Motor neuron (in vitro differentiated cells): Measurements from ENCODE around the gene INTS11. TPM values are rescaled to one million over a fixed set of nuclear protein-coding genes. Genes with fewer than 3 reads are reported as not detected.
A peak's percentile ranks its signal among the peaks of the same experiment; 100 is the strongest.

Experiments
- ATAC-seq, 8 experiments: fragments of 200-7000 bp; cut with Tn5 transposase; replicated peaks in 6 of 8; 2 replicates each; pipeline ENCODE4 v1.8.0; 2021; ENCODE audit warnings: mild to moderate bottlenecking in 8 of 8, moderate library complexity in 8 of 8
- H3K27ac ChIP-seq, 2 donors: fragments of 250-450 bp; sonication (Bioruptor Pico); 2 replicates each; pipeline ENCODE4 v1.9.0; 2021; ENCODE audit warnings: antibody characterized with exemption in 2 of 2, mild to moderate bottlenecking in 2 of 2, moderate library complexity in 1 of 2
- H3K4me1 ChIP-seq, 2 donors: fragments of 250-450 bp; sonication (Bioruptor Pico); replicated peaks in 1 of 2; 2 replicates each; pipeline ENCODE4 v1.6.1; 2021; ENCODE audit warnings: antibody characterized with exemption in 2 of 2, mild to moderate bottlenecking in 2 of 2, moderate library complexity in 1 of 2
- H3K4me3 ChIP-seq, 5 donors: fragments of 250-450 bp; sonication (Bioruptor Pico); 2 replicates each; pipeline ENCODE4 v1.9.0; 2021; ENCODE audit warnings: antibody characterized with exemption in 5 of 5, mild to moderate bottlenecking in 5 of 5, moderate library complexity in 4 of 5
- WGBS, 10 experiments: fragments of 450-650 bp; shearing (Covaris generic); methylation state at CpG; one replicate each; pipeline ENCODE4 v1.0.0; 2022; 5-methylcytosine and 5-hydroxymethylcytosine counted together
- in situ Hi-C, 9 experiments: fragments of 400-800 bp; cut with MboI; loops; one replicate each; pipeline ENCODE4 v1.15.0; 2021; ENCODE audit warnings: low sequenced_read_pairs in 9 of 9, low pct_unique_long_range_greater_than_20kb in 2 of 9; ENCODE audit not compliant: unreplicated experiment in 9 of 9
- total RNA-seq, 8 experiments: library from RNA; unstranded; fragments of 300-600 nt; gene quantifications; 2 replicates each; pipeline versions ENCODE4 v1.2.3 to v1.2.4, GENCODE V29; 2022

The INTS11 gene
- total RNA-seq, 8 experiments from 2014 or later: 67.5 to 142 (median 103) TPM

DNA sequence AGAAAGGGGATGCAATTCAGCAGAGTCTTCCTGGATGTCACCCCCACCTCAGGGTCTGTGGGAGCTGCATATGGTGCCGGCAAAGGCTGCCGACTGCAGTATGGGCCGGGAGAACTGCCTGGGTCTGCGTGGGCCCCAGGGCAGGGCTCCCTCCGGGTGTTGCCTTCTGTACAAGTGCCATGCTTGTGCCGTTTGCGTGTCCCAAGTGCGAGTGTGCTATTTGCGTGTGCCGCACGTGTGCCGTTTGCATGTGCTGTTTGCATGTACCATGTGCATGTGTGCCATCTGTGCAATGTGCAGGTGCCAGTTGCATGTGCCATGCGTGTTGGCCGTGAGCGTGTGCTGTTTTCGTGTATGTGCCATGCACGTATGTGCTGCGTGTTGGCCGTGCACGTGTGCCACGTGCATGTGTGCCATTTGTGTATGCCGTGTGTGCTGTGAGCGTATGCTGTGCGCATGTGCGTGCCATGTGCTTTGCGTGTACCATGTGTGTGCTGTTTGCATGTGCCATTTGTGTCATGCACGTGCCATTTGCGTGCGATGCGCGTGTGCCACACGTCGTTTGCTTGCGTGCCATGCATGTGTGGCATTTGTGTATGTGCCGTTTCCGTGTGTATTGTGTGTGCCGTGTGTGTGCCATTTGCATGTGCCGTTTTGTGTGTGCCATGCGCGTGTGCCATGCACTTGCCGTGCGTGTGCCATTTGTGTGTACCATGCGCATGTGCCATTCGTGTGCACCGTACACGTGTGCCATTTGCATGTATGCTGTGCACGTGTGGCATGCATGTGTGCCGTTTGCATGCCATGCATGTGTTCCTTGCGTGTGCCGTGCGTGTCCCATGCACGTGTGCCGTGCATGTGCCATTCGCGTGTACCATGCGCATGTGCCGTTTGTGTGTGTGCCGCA is 5.1 kb upstream of the INTS11 start:
- no peak for ATAC-seq
- in situ Hi-C loops: no loop called here
- WGBS, 10 experiments: 50 to 97% (median 91%) methylated on average over 6 to 54 of the region's 58 CpGs; no CpG with 5 or more reads in 2 of the 10 experiments
- Histone ChIP-seq H3K4me3 (no peak overlapping the region), H3K27ac (no peak overlapping the region), H3K4me1 (peaks cover 21 to 22% of the 10 kb centered on the region in 2 donors)

DNA sequence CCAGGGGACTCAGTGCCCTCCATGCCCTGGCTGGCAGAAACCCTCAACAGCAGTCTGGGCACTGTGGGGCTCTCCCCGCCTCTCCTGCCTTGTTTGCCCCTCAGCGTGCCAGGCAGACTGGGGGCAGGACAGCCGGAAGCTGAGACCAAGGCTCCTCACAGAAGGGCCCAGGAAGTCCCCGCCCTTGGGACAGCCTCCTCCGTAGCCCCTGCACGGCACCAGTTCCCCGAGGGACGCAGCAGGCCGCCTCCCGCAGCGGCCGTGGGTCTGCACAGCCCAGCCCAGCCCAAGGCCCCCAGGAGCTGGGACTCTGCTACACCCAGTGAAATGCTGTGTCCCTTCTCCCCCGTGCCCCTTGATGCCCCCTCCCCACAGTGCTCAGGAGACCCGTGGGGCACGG is 3.8 kb upstream of the INTS11 start:
- 60 to 100% methylated on average over 1 of the region's 15 CpGs; no CpG with 5 or more reads in 8 of the 10 experiments for WGBS, 10 experiments
- H3K4me1 ChIP-seq: peaks cover 24 to 26% of the 10 kb centered on the region in 2 donors
- in situ Hi-C loops: no loop called here
- no peak overlapping the region for H3K27ac ChIP-seq
- H3K4me3 ChIP-seq: no peak overlapping the region
- no peak for ATAC-seq

DNA sequence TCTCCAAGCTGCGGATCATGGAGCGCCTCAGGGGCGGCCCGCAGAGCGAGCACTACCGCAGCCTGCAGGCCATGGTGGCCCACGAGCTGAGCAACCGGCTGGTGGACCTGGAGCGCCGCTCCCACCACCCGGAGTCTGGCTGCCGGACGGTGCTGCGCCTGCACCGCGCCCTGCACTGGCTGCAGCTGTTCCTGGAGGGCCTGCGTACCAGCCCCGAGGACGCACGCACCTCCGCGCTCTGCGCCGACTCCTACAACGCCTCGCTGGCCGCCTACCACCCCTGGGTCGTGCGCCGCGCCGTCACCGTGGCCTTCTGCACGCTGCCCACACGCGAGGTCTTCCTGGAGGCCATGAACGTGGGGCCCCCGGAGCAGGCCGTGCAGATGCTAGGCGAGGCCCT is 2.8 kb upstream of the INTS11 start:
- Histone ChIP-seq H3K4me1 (peaks cover 31 to 32% of the 10 kb centered on the region in 2 donors), H3K4me3 (no peak overlapping the region), H3K27ac (no peak overlapping the region)
- 88 to 100% (median 91%) methylated on average over 1 to 37 of the region's 40 CpGs; no CpG with 5 or more reads in 4 of the 10 experiments for WGBS, 10 experiments
- in situ Hi-C loops: no loop called here
- ATAC-seq: no peak

DNA sequence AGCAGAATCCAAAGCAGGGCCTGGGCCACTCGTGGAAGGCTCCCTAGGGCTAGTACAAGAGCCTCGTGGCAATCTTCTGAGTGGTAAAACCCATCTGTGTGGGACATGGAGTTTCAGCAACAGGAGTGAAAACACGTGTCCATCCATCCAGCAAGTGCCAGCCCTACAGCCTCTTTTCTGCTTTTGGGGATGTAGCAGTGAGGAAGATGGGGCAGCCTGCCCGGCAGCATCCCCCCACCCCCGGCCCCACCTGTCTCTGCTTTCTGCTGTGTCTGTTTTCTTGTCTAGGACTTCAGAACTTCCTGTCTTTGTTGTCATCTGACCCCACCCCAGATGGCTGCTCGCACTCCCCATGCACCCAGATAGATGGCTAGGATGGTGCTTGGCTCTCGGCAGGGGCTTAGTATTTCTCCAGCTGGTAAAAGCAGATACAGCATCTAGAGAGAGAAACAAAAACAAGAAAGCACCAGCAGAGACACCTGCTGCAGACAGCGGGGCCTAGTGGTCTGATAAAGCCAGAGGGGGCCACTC is 1.7 kb upstream of the INTS11 start:
- no peak overlapping the region for H3K27ac ChIP-seq

DNA sequence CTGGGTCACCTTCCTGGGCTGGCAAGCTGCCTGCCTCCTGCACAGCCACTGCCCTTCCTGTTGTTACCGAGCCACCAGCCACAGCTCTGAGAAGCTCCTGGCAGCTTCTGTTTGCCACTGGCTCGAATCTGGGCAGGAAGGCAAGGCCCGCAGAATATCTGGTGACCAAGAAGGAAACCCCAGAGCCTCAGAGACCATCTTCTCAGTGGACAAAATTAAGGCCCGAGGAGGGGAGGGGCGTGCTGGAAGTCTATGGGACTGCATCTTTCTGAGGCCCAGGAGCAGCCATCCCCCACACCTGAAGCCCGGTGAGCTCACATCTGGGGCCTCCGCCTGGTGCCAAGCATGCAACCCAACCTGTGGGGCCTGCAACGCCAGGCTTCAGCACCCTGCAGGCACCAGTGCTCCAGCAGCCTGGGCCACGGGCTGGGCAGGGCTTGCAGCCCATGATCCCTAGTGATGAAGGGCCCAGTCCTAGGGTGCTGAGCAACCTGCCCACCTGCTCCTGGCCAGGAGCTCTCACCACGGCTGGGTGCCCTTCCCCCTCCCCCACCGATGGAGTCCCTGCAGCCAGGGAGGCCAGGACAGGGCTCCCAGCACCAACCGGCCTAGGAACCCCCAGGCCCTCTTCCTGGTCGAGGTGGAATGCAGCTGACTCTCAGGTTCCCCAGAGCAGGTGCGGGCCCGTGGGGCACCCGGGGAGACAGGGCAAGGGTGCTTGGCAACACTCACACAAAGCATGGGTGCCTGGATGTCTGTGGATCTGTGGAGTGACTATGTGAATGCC is 1.0 kb upstream of the INTS11 start:
- Histone ChIP-seq H3K27ac (peak overlapping the region; percentile 59 to 87), H3K4me3 (peak overlapping the region; percentile 95 to 100 (median 99)), H3K4me1 (peaks cover 20 to 21% of the 10 kb centered on the region in 2 donors)
- in situ Hi-C loops: no loop called here
- ATAC-seq: no peak
- WGBS, 10 experiments: 34 to 100% (median 58%) methylated on average over 1 to 10 of the region's 16 CpGs; no CpG with 5 or more reads in 5 of the 10 experiments

More for the DNA sequence above, 1.7 kb upstream of the INTS11 start:
- ATAC-seq: no peak
- WGBS, 10 experiments: 52 to 100% (median 73%) methylated on average over 1 to 7 of the region's 8 CpGs; no CpG with 5 or more reads in 3 of the 10 experiments
- peaks cover 26 to 27% of the 10 kb centered on the region in 2 donors for H3K4me1 ChIP-seq
- in situ Hi-C loops: no loop called here
- H3K4me3 ChIP-seq: peak overlapping the region in 2 of 5 donors; percentile 99 to 100

DNA sequence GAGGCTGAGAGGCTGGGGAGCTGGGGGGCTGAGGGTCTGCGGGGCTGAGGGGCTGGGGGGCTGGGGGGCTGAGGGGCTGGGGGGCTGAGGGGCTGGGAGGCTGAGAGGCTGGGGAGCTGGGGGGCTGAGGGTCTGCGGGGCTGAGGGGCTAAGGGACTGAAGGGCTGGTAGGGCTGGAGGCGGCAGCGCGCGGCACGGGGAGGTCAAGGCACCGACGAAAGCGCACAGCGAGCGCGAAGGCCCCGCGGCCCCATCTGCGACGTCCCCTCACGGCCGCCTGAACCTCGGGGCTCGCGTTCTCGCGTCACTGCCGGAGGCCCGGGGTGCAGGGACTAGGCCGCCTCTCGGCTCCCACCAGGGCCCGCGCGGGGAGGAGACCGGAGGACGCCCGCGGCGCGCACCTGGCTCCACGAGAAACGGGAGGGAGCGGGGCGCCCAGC is 356 bp downstream of the INTS11 start:
- in situ Hi-C loops: no loop called here
- ATAC-seq: peak in 3 of 8 experiments; percentile 30 to 49 (median 45)
- H3K27ac ChIP-seq: peak overlapping the region; percentile 79 to 87
- peaks cover 18 to 19% of the 10 kb centered on the region in 2 donors for H3K4me1 ChIP-seq
- WGBS, 10 experiments: 4% methylated on average over 10 of the region's 41 CpGs; no CpG with 5 or more reads in 9 of the 10 experiments
- H3K4me3 ChIP-seq: peak overlapping the region; percentile 95 to 100 (median 99)

DNA sequence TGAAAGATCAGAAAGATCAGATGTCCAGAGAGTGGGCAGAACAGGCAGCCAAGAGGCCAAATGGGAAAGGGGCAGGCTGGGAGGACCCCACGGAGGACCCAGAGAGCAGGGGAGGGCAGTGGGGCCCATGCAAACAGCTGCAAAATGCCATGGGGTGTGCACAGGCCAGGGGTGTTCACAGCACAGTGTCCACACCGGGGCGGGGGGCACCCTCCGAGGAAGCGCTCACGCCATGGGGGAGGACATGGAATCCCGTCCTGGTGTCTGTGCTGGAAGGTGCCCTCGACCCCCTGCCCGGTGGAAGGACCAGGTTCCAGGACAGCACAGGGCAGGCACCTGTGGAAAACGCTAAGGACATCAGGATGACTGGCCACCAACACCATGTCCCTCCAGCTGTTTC is 1.5 kb downstream of the INTS11 start:
- Histone ChIP-seq H3K4me1 (peaks cover 18 to 19% of the 10 kb centered on the region in 2 donors), H3K27ac (no peak overlapping the region), H3K4me3 (peak overlapping the region in 1 of 5 donors; percentile 11)
- in situ Hi-C loops: no loop called here
- ATAC-seq: no peak
- 40 to 100% (median 89%) methylated on average over 1 to 8 of the region's 10 CpGs; no CpG with 5 or more reads in 3 of the 10 experiments for WGBS, 10 experiments

DNA sequence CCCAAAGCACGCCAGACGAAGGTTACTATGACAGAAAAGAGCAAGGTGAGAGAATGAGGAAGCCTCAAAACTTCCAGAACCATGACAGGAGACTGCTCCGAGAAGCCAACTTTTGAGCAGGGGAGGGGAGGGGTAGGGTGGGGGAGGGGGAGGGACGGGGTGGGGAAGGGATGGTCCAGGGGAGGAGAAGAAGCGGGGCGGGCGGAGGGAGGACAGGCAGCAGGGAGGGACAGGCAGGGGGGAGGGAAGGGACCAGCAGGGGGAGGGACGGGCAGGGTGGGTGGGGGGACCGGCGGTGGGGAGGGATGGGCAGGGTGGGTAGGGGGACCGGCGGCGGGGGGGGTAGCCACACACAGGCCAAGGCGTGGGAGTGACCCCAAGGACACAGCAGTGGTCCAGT is 2.0 kb downstream of the INTS11 start:
- in situ Hi-C loops: no loop called here
- H3K4me1 ChIP-seq: peaks cover 18 to 19% of the 10 kb centered on the region in 2 donors
- no peak overlapping the region for H3K27ac ChIP-seq
- 100% methylated on average over 2 of the region's 14 CpGs; no CpG with 5 or more reads in 8 of the 10 experiments for WGBS, 10 experiments
- no peak overlapping the region for H3K4me3 ChIP-seq
- ATAC-seq: no peak

DNA sequence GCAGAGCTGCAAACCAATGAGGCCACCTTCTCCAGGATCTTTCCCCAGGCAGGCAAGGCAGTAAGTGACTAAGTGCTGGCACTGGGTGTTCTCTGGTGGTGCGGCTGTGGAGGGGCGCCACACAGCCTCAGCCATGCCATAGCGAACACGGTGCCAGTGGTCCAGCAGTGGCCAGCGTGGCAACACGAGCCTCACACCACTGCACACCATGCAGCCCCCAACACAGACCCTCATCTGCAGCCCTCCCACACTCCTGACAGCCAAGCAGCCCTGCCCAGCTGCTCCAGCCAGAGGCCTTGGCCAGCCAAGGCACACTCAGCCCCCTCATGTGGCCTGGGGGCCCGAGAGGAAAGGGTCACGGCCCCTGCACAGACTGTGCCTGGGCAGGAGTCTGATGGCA is 3.0 kb downstream of the INTS11 start:
- H3K27ac ChIP-seq: no peak overlapping the region
- 87 to 97% (median 96%) methylated on average over 3 to 6 of the region's 8 CpGs; no CpG with 5 or more reads in 7 of the 10 experiments for WGBS, 10 experiments
- peaks cover 18 to 21% of the 10 kb centered on the region in 2 donors for H3K4me1 ChIP-seq
- no peak overlapping the region for H3K4me3 ChIP-seq
- in situ Hi-C loops: no loop called here
- ATAC-seq: no peak

DNA sequence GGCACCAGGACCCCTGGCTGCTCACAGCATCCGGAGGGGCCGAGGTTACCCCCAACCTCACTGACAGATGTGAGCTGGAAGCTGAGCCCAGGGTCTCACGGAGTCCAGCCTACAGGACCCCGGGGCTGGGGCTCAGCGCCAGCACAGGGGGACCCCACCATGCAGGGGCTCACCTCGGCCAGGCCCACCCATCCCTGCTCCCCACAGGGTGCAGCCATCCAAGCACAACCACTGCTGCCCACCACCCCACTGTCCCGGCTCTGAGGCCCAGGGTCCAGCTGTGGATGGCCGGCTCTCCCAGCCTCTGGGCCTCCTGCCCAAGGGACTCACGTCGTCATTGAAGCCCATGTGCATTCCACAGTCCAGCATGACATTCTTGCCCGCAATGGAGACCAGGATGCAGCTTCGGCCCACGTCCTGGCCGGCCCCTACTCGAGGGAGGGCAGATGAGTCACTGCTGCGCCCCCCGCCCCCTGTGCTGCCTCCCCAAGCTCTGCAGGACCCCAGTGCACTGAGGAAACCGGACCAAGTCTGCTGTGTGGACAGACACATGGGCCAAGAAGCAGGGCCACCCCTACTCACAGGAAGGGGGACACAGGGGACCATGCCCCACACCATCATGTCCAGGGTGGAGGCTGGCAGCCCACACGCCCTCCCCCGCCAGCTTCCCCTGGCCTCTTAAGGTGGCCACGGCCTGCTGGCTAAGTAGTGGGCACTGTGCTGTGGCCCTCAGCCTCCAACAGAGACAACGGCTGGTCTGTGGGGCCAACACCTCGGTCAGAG is 3.6 kb downstream of the INTS11 start:
- in situ Hi-C loops: no loop called here
- no peak overlapping the region for H3K4me3 ChIP-seq
- H3K4me1 ChIP-seq: peaks cover 20 to 25% of the 10 kb centered on the region in 2 donors
- H3K27ac ChIP-seq: no peak overlapping the region
- no peak for ATAC-seq
- 93 to 100% methylated on average over 1 to 2 of the region's 23 CpGs; no CpG with 5 or more reads in 8 of the 10 experiments for WGBS, 10 experiments

DNA sequence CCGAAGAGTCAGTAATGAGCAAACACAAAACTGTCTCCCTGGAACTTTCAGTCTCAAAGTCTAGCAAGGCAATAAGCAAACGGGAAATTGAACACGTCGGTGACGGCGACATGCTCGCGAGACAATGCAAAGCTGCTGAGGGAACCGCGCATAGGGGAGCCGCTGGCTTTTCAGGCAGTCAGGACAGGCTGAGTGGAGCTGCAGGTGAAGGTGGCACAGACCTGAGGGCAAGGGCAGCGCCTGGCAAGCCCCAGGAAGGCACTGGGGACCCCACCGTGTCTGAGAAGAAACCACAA is 4.9 kb downstream of the INTS11 start:
- in situ Hi-C loops: no loop called here
- no peak for ATAC-seq
- peaks cover 22 to 26% of the 10 kb centered on the region in 2 donors for H3K4me1 ChIP-seq
- H3K4me3 ChIP-seq: no peak overlapping the region
- 90 to 100% (median 96%) methylated on average over 2 to 11 of the region's 13 CpGs; no CpG with 5 or more reads in 3 of the 10 experiments for WGBS, 10 experiments
- no peak overlapping the region for H3K27ac ChIP-seq
